DOHH2 (cell line): ENCODE data around the gene ZNF266.

Experiments used
- H3F3A ChIP-seq: fragments of 200-600 bp; sonication (generic), shearing (Covaris generic); 2 replicates; pipeline ENCODE4 v1.6.0; 2016; ENCODE audit warnings: antibody characterized with exemption, mild to moderate bottlenecking; ENCODE audit not compliant: control insufficient read depth, insufficient read depth
- H3K27ac ChIP-seq: fragments of 200-600 bp; sonication (generic); 2 replicates; pipeline ENCODE4 v1.5.1; 2014; ENCODE audit warnings: low read depth, mild to moderate bottlenecking, low read length, moderate library complexity
- H3K27me3 ChIP-seq: fragments of 200-600 bp; sonication (generic); 2 replicates; pipeline ENCODE4 v1.6.1; 2014; ENCODE audit warnings: mild to moderate bottlenecking, low read length, mixed read lengths; ENCODE audit not compliant: control insufficient read depth
- H3K36me3 ChIP-seq: fragments of 200-600 bp; sonication (generic); 2 replicates; pipeline ENCODE4 v1.6.1; 2014; ENCODE audit warnings: mild to moderate bottlenecking, low read length, moderate library complexity, mixed read lengths; ENCODE audit not compliant: control insufficient read depth
- H3K4me1 ChIP-seq: fragments of 200-600 bp; sonication (generic); 2 replicates; pipeline ENCODE4 v1.6.1; 2014; ENCODE audit warnings: mild to moderate bottlenecking, low read length, mixed read lengths; ENCODE audit not compliant: control insufficient read depth
- H3K4me2 ChIP-seq: fragments of 200-600 bp; sonication (generic); 2 replicates; pipeline ENCODE4 v1.6.0; 2014; ENCODE audit warnings: mild to moderate bottlenecking, low read length, moderate library complexity
- H3K4me3 ChIP-seq: fragments of 200-600 bp; sonication (generic); 2 replicates; pipeline ENCODE4 v1.5.1; 2014; ENCODE audit warnings: mild to moderate bottlenecking, low read length, mixed read lengths
- H3K79me2 ChIP-seq: fragments of 200-600 bp; sonication (generic); 2 replicates; pipeline ENCODE4 v1.6.1; 2014; ENCODE audit warnings: mild to moderate bottlenecking, low read length, mixed read lengths; ENCODE audit not compliant: control insufficient read depth
- H3K9me2 ChIP-seq: fragments of 200-600 bp; sonication (generic); replicated peaks from 2 replicates; pipeline ENCODE4 v1.6.1; 2014; ENCODE audit warnings: mild to moderate bottlenecking, low read length, mixed read lengths; ENCODE audit not compliant: control insufficient read depth
- H3K9me3 ChIP-seq: fragments of 200-600 bp; sonication (generic); 2 replicates; pipeline ENCODE4 v1.6.1; 2014; ENCODE audit warnings: antibody characterized with exemption, low read length, mixed read lengths; ENCODE audit not compliant: control insufficient read depth, insufficient read depth
- H4K20me1 ChIP-seq: fragments of 200-600 bp; sonication (generic); 2 replicates; pipeline ENCODE4 v1.6.0; 2014; ENCODE audit warnings: low read depth, mild to moderate bottlenecking, antibody characterized with exemption, low read length, moderate library complexity; ENCODE audit not compliant: control insufficient read depth, insufficient read depth
- EZH2phosphoT487 ChIP-seq: fragments of 200-600 bp; sonication (generic); IDR thresholded peaks from 2 replicates; pipeline ENCODE4 v1.6.1; 2017; ENCODE audit warnings: borderline replicate concordance, mild to moderate bottlenecking, antibody characterized with exemption, low read length, moderate library complexity, mixed read lengths
- TF ChIP-seq, protein P1 (sequence below): fragments of 200-600 bp; sonication (generic); IDR thresholded peaks from one replicate; pipeline ENCODE4 v1.5.1; 2014; ENCODE audit warnings: antibody characterized with exemption, mild to moderate bottlenecking, low read depth, low read length; ENCODE audit not compliant: poor library complexity, severe bottlenecking

The ZNF266 gene

GRCh38 chr19:9467161-9467560 is 31.8 kb upstream of the ZNF266 start:
- H3K36me3 ChIP-seq = no peaks in the 10 kb centered on the region
- no peaks in the 10 kb centered on the region for H3F3A ChIP-seq
- no peak overlapping the region for H3K4me2 ChIP-seq
- H3K27ac ChIP-seq = no peak overlapping the region
- H3K4me3 ChIP-seq = no peak overlapping the region
- no peaks in the 10 kb centered on the region for H3K79me2 ChIP-seq
- H3K9me3 ChIP-seq = peaks cover 25% of the 10 kb centered on the region; the same call in 1 of the 2 replicates
- no peaks in the 10 kb centered on the region for H3K4me1 ChIP-seq
- no peaks in the 10 kb centered on the region for H4K20me1 ChIP-seq
- TF ChIP-seq, protein P1, sequence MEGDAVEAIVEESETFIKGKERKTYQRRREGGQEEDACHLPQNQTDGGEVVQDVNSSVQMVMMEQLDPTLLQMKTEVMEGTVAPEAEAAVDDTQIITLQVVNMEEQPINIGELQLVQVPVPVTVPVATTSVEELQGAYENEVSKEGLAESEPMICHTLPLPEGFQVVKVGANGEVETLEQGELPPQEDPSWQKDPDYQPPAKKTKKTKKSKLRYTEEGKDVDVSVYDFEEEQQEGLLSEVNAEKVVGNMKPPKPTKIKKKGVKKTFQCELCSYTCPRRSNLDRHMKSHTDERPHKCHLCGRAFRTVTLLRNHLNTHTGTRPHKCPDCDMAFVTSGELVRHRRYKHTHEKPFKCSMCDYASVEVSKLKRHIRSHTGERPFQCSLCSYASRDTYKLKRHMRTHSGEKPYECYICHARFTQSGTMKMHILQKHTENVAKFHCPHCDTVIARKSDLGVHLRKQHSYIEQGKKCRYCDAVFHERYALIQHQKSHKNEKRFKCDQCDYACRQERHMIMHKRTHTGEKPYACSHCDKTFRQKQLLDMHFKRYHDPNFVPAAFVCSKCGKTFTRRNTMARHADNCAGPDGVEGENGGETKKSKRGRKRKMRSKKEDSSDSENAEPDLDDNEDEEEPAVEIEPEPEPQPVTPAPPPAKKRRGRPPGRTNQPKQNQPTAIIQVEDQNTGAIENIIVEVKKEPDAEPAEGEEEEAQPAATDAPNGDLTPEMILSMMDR = no peak
- TF ChIP-seq EZH2phosphoT487 = no peak
- no peaks in the 10 kb centered on the region for H3K9me2 ChIP-seq
- no peaks in the 10 kb centered on the region for H3K27me3 ChIP-seq

DNA sequence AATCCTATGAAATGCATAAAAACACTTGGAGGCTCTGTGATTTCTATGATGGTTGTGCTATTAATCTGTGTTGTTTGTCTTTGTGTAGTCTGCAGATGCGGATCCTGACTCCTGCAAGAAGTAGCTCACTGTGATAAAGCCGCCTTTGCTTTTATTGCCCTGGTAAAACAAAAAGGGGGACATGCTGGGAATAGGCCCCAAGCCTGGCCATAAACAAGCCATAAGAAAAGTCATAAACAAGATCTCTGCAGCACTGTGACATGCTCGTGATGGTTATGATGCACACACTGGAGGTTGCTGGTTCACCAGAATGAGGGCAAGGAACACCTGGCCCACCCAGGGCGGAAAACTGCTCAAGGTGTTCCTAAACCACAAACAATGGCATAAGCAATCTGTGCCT is 26.6 kb upstream of the ZNF266 start:
- Histone ChIP-seq H3K9me3 (peaks cover 15% of the 10 kb centered on the region; the same call in 1 of the 2 replicates), H3K4me2 (no peak overlapping the region), H3F3A (no peaks in the 10 kb centered on the region), H3K9me2 (no peaks in the 10 kb centered on the region), H3K27ac (no peak overlapping the region), H4K20me1 (no peaks in the 10 kb centered on the region), H3K79me2 (no peaks in the 10 kb centered on the region), H3K36me3 (no peaks in the 10 kb centered on the region), H3K27me3 (no peaks in the 10 kb centered on the region), H3K4me1 (no peaks in the 10 kb centered on the region), H3K4me3 (no peak overlapping the region)
- TF ChIP-seq, protein P1 = no peak
- TF ChIP-seq EZH2phosphoT487 = no peak

GRCh38 chr19:9456018-9456689 is 20.8 kb upstream of the ZNF266 start:
- Histone ChIP-seq H3K4me1 (no peaks in the 10 kb centered on the region), H3K27me3 (no peaks in the 10 kb centered on the region), H3K4me2 (no peak overlapping the region), H3K36me3 (no peaks in the 10 kb centered on the region), H3K9me2 (no peaks in the 10 kb centered on the region), H3K79me2 (no peaks in the 10 kb centered on the region), H4K20me1 (no peaks in the 10 kb centered on the region), H3K9me3 (peaks cover 9% of the 10 kb centered on the region; the same call in 1 of the 2 replicates), H3K4me3 (no peak overlapping the region), H3F3A (no peaks in the 10 kb centered on the region), H3K27ac (no peak overlapping the region)
- TF ChIP-seq, protein P1 = no peak
- no peak for TF ChIP-seq EZH2phosphoT487
